Measurements from ENCODE around the gene KCNAB3.

The KCNAB3 gene

DNA sequence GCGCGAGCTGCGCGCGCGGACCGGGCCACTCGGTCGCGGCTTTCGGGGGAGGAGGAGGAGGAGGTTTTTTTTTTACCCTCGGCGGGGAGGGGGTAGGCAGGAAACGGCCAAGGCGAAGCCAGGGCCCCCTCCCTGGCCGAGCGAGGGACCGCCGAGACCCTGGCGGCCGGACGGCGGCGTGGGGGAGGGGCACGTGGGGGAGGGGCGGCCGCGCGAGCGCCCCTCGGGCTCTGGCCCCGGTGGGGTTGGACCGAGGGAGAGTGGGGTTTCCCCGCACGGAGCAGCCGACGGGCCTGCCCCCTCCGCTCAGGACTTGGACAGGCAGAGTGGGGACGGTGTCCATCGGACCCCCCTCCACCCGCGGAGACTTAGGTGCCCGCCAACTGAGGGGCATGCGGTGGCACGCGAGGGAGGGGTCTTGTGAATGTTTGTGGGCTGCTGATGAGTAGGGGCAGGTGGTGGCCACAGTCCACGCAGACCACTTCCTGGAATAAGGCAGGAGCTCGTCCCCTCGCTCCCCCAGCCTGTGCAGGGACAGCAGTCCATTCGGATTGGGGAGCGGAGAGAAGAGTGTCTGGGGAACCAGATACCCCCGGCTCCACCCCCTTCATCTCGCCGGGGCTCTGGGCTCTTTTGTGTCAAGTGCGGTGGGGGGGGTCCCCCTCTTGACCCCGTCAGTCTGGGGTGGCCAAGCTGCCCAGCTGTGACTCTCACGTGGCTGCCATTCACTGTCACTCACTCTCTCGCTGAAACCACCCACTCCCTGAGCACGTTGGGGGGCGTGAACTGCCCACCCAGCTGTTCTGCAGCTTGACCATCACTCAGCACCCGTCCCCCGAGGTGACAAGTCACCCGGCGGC, 44.1 kb downstream of the KCNAB3 start:
- Histone ChIP-seq H3K27ac (peak overlapping the region; percentile 78 to 86), H3K4me3 (peak overlapping the region; percentile 88)
- peak; percentile 77 for DNase-seq (ENCODE audit: low spot score)
- TF ChIP-seq, protein P1, sequence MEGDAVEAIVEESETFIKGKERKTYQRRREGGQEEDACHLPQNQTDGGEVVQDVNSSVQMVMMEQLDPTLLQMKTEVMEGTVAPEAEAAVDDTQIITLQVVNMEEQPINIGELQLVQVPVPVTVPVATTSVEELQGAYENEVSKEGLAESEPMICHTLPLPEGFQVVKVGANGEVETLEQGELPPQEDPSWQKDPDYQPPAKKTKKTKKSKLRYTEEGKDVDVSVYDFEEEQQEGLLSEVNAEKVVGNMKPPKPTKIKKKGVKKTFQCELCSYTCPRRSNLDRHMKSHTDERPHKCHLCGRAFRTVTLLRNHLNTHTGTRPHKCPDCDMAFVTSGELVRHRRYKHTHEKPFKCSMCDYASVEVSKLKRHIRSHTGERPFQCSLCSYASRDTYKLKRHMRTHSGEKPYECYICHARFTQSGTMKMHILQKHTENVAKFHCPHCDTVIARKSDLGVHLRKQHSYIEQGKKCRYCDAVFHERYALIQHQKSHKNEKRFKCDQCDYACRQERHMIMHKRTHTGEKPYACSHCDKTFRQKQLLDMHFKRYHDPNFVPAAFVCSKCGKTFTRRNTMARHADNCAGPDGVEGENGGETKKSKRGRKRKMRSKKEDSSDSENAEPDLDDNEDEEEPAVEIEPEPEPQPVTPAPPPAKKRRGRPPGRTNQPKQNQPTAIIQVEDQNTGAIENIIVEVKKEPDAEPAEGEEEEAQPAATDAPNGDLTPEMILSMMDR (IDR thresholded peaks at IDR 0.05) = no peak

DNA sequence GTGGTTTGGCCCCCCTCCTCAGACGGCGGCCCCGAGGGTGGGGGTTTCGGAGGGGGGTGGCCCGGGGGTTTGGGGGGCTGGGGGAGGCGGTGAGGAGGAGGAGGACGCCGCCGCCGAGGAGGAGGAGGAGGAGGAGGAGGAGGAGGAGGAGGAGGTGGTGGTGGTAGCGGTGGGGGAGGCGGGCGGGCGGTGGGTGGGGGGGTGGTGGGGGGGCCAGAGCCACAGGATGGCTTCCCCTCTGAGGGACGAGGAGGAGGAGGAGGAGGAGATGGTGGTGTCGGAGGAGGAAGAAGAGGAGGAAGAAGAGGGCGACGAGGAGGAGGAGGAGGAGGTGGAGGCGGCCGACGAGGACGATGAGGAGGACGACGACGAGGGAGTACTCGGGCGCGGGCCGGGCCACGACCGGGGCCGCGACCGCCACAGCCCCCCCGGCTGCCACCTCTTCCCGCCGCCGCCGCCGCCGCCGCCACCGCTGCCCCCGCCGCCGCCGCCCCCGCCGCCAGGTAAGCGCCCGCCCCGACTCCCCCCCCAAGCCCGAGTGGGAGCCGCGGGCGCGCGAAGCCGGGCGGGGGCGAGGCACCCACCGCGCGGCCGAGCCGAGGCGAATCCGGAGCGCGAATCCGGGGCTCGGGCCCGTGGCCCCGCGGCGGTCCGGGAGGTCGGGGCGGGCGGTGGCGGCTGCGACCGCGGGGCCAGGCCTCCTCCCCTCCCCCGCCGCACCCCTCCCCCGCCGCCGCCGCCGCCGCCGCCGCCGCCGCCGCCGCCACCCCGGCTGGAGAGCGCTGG, 44.9 kb downstream of the KCNAB3 start:
- Histone ChIP-seq H3K27ac (peak overlapping the region; percentile 78 to 86), H3K4me3 (peak overlapping the region; percentile 88)
- TF ChIP-seq, protein P1 (IDR thresholded peaks at IDR 0.05) = no peak
- DNase-seq (ENCODE audit: low spot score) = peak; percentile 66

DNA sequence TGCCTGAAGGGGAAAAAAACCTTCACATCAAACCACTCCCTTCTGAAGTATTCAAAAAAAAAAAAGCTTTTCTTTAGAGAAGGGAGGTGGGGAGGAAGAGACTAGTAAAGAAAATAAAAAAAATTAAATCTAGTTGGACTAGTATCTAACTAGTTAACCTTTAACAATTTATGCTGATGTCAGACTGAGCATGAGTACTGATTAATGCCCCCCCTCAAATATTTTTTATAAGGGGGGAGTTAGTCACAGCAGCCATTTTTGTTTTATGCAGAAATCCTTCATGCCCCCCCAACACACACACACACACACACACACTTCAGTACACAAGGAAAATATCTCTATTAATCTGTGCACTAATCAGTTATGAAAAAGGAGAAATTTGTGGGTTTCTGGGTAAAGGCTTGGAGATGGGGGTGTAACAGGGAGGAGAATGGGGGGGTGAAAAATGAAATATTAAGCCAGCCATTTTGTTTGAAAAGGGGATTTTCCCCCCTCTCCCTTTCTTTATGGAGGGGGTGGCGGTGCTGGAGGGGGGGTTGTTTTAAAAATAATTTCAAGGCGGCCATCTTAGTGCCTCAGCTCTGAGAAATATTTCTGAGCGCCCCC, 45.8 kb downstream of the KCNAB3 start:
- H3K4me3 ChIP-seq = peak overlapping the region; percentile 88

DNA sequence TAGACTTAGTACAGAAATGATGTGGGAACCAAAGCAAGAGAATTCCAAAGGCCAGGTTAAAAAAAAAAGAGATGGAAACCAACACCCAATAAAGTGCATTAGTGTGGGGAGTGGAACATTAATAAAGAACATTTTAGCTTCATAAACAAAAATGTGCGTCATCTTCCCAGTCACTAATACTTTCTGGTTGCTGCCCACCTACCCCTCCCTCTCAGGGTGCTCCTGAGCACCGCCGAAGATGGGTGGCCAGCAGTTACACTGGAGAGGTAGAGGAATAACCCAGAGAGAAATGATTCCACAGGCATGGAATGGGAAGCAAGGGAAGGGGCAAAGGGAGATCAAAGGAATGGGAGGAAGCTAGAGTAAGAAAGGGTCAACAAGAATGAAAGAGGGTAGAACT, 47.0 kb downstream of the KCNAB3 start:
- peak; percentile 28 for DNase-seq (ENCODE audit: low spot score)
- Histone ChIP-seq H3K4me3 (no peak overlapping the region), H3K27ac (peak overlapping the region in 1 of 2 donors; percentile 21)

More for the DNA sequence above, 45.8 kb downstream of the KCNAB3 start:
- H3K27ac ChIP-seq = peak overlapping the region; percentile 27 to 86
- TF ChIP-seq, protein P1 (IDR thresholded peaks at IDR 0.05) = no peak
- DNase-seq (ENCODE audit: low spot score) = peak; percentile 49

DNA sequence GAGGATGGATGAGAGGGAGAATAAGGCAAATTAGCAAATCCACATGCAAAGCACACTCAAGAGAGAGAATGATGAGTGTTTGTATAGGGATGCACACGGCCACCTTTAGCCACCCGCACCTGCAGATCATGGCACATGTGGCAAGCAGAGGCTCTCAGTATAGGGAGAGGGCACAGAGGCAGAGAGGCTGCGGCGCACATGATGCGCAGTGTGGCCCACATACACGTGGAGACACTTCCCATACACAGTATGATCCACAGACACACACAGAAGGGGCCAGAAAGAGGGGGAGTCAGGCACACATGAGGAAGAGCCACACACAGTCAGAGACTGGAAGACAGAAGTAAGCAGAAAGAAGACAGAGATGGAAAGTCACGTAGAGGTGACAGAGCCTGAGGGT, 47.6 kb downstream of the KCNAB3 start:
- peak; percentile 46 for DNase-seq (ENCODE audit: low spot score)
- TF ChIP-seq, protein P1 (IDR thresholded peaks at IDR 0.05) = no peak
- Histone ChIP-seq H3K4me3 (no peak overlapping the region), H3K27ac (peak overlapping the region in 1 of 2 donors; percentile 6)

More for the DNA sequence above, 47.0 kb downstream of the KCNAB3 start:
- TF ChIP-seq, protein P1 (IDR thresholded peaks at IDR 0.05) = no peak

DNA sequence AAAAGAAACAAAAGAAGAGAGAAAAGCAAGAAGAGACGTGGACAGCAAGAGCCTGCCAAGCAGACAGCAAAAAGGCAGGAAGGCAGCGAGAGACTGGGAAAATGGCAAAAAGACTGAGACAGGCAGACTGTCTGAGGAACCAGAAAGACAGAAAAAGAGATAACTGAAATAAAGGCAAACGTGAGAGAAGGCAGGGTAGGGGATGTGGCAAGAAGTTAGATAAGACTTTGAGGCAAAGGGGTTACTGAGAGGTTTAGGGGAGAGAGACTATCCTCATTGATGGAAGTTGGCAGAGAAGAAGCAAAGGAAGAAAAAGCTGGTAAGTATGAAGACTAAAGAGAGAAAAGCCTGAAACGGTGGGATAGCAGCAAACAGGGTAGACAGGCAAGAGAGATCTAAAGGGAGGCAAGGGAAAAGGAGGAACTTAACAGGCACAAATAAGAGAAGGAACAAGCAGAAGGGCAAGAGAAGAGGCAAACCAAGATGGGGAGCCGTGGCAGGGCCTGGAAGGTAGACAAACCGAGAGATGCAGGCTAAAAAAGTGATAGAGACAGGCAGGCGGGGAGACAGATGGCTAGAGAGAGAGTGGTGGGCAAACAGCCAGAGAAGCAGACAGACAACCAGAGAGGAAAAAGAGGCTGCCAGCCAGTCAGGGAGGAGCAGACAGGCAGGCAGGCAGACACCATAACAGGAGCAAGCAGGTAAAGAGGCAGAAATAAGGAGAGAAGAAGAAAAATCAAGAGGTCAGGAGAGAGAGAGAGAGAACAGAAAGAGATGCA, 48.2 kb downstream of the KCNAB3 start:
- H3K4me3 ChIP-seq = no peak overlapping the region
- peak; percentile 50 for DNase-seq (ENCODE audit: low spot score)
- TF ChIP-seq, protein P1 (IDR thresholded peaks at IDR 0.05) = no peak
- no peak overlapping the region for H3K27ac ChIP-seq
